COLO668 (cell line): ENCODE data around the gene TNFSF15.

Experiments used
- DNase-seq: peaks from one replicate; lab custom pipeline; 2025; ENCODE audit not compliant: unreplicated experiment; lab: John Stamatoyannopoulos, UW

TNFSF15 gene

DNA sequence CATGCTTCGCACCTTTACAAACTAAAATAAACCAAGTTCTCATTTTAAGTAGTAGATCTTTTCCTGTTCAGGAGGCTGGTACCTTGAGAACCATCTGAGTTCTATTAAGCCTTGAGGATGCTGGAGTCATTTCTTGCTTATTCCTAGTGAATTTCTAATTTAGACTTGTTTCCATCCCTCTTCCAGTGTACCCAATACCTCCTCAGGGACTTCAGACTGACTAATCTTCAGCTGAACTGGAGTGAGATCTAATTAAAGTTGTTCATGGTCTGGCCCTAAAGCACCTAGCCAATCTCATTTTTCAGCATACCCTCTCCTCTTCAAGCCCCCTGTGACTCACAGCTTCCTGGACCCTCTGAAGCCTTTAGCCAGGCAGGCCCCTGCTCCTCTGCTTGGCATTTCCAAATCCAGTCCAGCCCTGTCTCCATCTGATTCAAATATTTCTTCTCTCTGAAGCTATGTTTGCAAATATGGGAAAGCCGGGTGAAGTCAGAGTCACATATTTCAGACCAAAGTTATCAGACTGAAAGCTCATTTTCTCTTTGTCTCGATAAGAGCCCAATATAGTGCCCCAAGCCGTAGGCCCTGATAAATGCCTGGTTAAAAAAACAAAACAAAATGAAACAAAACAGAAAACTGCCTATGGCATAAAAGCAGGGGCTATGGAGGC is 19.4 kb upstream of the TNFSF15 start:
- no peak for DNase-seq

DNA sequence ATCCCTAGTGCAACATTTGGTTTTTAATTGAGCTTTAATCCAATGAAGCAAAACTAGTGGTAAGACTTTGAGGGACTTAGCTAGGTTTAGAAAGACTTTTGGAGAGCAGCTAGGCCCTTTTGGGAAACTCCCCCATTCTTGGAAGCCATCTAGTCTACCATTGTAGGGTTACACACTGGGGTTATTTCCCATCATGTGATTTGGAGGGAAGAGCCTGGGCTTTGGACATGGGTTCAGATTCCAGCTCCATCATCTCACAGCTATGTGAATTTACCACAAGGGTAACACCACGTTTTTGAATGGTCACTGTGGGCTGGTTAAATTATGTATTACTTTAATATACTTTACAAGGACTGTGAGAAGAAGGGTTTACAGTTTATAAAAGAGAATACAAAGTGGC is 18.3 kb upstream of the TNFSF15 start:
- no peak for DNase-seq

DNA sequence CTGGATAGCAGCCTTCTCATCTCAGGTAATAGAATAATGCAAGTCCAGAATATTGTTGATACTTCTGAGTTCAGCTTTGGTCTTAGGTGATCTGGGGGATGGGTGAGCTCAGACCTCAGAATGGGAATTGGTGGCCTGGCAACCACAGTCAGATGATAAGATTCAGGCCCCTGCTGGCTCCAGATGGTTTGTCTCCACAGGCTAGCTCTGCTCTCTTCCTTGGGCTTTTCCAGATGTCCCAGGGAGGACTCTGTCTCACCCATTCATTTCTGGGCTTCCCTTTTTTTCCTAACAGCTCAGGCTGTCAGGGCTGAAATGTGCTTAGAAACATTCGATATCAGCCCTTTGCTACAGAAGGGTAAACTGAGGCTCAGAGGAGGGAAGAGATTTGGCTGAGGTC is 17.6 kb upstream of the TNFSF15 start:
- no peak for DNase-seq

DNA sequence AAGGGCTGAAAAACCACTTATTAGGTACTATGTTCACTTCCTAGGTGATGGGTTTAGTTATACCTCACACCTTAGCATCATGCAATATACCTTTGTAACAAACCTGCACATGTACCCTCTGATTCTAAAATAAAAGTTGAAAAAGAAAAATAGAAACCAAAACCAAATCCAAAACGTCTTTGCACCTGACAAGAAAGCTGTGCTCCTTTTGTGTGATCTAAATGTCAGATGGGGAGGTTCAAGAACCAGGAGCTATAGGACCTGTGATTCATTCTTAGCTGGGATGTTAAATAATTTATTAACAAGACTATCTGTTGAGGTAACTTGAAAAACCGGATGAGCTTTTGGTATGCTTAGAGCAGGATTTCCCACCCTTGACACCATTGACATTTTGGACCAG is 16.9 kb upstream of the TNFSF15 start:
- no peak for DNase-seq

DNA sequence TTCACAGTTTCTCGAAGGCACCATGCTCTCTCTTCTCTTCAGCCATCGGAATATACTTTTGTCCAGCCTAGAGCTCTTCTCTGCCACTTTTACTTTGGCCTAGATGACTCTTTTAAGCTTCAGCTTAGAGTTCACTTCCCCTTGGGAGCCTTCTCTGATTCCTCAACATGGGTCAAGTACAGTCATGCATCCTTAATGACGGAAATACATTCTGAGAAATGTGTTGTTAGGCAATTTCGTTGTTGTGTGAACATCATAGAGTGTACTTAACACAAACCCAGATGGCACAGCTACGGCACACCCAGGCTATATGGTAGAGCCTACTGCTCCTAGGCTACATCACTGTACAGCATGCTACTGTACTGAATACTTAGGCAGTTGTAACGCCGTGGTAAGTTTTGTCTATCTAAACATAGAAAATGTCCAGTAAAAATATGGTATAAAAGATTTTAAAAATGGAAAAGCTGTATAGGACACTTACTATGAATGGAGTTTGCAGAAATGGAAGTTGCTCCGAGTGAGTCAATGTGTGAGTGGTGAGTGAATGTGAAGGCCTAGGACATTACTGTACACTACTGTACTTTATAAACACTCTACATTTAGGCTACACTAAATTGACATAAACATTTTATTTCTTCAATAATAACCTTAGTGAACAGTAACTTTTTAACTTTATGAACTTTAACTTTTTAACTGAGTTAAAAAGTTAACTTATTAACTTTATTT is 15.1 kb upstream of the TNFSF15 start:
- DNase-seq, result no peak

DNA sequence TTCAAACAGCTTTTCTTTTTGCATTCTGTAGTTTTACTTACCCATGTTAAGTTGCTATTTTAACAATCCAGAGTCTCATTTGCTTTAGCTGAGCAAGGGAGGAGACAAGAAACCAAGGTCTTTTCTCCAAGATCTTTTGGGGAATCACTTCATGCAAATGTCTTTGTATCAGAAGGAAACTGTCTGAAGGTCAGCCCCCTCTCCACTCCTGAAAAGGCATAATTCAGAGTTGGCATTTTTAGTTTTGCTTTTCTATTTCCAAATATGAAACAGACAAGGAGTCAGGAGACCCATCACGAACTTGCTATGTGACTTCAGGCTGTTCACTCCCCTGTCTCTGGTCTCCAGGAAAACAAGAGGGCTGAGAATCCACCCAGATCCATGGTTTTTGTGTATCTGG is 12.3 kb upstream of the TNFSF15 start:
- no peak for DNase-seq

DNA sequence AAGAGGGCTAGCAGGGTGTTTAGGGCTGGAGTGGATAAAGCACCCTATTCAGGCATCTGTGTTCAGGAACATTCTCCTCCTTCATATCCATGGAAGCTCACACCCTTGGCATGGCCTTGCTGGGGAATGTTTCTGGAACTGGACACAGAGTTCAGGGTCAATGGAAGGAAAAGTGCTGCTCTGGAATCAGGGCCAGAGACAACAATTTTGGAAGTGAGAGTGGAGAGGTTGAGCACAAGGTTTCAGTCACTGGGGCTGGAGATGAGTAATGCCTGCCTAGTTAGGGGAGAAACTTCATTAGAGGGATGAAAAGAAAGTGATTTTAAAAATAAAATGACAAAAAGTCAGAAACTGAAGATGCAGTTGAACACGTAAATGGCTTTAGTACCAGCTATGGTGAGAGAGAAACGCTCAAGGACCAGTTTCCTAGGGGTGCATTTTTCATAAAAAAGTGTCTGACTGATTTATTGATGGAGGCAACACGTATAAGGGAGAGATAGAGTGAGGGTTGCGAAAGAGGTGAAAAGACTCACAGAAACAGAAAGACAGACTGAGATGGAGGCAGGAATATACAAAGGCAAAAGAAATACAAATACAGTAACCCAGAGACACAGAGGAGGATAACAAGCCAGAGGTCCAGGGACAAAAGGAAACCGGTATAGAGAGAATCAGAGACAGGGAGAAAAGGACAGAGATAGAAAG is 8.0 kb upstream of the TNFSF15 start:
- no peak for DNase-seq

DNA sequence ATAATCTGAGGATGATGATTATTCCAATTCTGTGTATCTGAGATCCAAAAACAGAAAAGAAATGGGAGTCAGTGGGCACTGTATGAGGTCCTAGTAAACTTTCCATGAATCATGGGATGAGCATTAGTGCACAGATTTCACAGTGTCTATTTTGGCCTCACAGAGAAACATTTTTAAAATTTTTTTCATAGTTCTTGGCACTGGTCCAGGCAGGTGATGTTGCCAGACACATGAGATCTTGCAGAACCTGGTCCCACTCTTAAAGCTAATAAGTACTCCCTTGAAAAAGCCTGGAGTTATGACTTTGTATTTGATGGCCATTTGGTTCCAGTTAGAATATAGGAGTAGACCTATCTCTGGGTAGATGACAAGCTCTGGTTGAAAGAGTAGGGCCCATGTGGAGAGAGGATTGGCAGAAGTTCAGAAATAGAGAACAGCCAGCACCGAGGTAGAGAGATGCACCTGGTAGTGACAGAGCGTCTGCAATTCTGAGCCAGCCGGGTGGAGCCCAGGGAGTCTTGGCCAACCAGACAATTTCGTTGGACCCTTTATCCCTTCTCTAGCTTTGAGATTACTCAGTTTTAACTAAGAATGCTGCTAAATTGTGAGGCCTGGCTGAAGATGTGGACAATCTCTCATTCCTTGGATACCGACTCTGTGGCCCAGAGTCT is 6.3 kb upstream of the TNFSF15 start:
- no peak for DNase-seq

DNA sequence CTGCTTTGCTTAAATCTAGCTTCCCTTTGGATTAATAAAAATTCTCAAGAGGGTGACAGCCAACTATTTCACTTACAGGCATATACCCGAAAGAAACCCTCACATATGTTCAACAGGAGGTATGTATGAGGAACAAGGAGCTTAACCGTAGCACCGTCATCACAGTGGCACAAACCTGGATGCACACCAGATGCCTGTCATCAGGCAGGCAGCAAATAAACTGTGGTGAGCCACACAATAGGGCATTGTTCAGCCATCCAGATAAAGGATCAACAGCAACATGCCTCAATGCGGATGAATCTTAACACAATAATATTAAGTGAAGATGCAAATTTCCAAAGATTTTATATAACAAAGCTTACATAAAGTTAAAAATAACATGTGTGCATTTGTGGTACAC is 5.5 kb upstream of the TNFSF15 start:
- no peak for DNase-seq

DNA sequence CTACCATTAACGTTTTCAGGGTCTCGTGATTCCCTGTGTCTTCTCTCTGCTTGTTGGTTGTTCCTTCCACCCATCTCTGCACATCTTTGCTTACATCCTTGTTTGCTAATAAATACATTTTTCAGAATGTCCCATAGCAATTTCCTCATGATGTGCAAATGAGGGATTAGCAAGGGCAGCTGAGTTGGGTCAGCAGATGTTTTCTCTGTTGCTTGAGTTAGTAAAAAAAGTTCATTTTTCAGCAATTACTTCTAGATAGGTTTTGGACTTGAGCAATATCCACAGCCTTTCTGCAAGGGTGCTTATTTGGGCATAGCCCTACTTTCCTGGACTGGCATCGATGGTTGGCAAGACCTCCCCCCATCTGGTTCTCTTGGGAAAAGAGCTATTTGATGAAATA is 4.8 kb upstream of the TNFSF15 start:
- DNase-seq, result no peak

DNA sequence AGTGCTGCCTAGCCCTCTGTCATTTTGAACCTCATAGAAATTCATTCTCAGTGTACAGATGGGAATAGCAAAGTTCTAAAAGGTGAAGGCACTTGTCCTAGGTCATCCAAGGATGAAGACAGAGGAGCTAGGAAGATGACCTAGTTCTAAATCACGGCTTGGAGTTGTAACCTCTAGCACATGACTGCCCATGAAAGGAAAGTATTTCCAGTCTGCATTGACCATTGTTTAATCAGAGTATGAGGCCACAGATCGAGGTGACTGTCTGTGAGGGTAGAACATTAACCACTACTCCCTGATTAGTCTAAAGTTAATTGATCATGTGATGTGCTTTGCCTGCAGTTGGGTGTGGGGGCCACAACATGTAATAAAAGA is 674 bp upstream of the TNFSF15 start:
- DNase-seq, result no peak

DNA sequence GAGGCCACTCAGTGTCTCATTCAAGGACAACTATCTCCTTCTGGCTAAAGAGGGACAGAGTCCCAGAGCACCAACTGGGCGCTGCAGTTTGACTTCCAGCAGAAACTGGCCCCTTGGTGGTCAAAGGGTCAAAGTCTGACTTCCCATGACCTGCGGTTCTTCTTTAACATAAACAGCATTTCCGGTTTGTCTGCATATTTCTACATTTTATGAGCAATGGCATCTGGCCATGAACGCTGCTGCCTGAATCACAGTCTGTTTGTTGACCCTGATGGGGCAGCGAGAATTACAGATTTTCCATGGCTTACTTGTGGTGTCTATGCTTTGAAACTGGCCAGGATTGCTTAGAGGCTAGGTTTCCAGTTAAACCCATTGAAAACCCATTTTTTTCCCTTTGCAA is 1.3 kb downstream of the TNFSF15 start:
- no peak for DNase-seq

DNA sequence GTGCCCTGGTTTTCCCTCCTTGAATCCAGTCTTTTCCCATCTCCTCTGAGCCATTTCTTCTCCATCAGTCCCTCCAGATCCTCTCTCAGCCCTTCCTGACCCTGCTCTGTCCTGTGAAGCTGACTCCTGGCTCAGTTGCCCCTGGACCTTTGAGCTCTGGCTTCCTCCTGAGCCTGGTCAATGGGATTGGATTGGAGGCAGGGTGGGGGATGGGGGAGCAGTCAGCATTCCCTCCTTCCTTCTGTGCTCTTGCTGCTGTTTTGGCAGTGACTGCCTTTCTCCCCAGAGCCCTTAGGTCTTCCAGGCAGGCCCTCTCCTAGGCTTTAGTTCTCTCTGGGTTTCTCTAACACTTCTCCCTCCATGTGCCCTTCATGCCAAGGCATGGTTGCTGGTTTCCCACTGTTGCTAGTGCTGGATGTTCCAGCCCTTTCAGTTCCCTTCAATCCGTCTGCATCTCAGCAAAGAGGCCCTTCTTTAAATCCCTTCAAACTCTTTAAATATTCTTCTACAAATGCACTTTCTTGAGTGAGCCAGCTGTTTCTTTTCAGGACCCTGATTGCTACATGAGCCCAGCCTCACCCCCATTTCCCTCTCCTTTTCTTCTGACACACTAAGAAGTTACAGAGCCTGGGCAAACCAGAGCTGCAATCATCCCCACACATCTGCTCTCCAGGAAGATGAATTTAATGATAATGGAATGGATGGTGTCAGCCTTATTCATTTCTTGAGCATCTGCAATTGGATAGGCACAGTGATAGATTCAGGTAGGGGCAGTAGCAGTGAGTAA is 2.2 kb downstream of the TNFSF15 start:
- DNase-seq, result no peak

DNA sequence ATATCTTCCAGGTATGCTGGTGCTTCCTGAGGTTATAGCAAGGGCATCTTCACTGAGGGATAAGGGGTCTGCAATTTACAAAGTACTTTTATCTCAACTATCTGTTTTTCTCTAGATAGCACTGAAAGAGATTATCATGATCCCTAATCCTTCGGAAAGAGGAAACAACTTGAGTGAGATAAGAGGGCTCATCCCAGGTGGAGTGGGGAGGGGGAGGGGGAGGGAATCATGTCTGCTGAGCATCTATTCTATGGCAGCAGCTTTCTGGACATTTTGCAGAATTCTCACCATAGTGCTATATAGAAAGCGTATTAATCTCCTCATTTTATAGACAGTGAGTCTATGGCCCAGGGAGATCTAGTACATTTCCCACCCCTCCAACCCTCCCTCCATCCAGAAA is 5.9 kb downstream of the TNFSF15 start:
- DNase-seq, result no peak

DNA sequence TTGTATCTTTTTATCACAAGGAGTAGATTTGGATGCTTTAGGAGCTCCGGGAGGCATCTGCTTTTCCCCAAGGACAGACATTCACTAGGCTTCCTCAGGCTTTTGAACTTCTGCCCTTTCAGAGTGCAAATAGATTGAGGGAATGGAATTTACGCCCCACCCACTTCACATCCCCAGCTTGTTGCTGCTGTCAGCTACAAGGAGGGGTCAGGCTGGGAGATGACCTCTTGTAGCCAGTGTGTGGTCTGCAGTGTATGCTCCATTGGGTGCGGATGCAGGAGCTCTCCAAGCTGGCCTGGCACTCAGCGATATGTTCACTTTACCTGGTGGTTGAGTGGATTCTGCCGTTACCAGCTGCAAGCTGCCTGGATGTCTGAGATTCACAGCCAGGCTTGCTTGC is 6.4 kb downstream of the TNFSF15 start:
- no peak for DNase-seq

DNA sequence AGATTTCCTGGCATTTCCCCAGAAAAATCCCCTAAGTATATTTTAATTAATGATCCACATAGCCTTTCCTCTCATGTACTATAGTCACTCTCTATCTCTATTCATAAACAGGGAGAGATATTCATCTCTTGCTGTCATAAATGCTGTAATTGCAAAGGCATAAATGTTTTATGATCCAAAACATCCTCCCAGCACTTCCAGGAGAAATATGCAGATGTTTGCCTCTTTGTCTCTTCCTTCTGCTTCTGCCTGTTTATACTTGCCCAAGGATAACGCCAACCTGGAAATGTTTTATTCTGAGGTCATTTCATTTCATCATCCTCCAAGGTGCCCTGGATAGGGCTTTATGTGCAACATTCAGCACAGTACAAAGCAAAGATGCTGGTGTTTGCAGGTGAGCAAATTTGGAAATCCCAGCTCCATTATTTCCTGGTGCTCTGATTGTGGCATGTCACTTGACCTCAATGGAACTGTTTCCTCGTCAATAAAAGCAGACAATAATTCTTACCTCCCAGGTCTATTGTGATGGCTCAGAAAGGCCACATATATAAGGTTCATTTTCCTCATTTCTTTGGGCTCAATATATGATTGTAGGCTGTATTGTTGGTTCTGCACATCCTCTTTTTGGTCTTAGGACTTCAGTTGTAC is 6.9 kb downstream of the TNFSF15 start:
- DNase-seq, result no peak

DNA sequence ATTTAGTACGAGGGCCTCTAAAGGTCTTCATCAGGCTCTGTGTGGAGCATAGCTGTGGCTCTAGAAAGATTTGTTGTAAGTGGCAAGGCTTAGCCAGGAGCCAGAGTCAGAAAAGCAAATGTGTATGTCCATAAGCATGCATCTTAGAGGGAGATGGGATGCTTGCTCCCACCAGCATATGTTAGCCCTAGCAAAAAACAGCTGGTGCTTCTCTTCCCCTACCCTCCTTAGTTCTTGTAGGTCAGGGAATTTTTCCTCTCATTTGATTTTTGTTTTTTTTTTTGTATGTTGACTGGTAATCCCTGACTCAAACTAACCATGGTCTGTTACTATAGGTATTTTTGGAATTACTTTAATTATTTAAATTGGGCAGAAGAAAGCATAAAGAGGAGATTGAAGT is 7.7 kb downstream of the TNFSF15 start:
- no peak for DNase-seq

DNA sequence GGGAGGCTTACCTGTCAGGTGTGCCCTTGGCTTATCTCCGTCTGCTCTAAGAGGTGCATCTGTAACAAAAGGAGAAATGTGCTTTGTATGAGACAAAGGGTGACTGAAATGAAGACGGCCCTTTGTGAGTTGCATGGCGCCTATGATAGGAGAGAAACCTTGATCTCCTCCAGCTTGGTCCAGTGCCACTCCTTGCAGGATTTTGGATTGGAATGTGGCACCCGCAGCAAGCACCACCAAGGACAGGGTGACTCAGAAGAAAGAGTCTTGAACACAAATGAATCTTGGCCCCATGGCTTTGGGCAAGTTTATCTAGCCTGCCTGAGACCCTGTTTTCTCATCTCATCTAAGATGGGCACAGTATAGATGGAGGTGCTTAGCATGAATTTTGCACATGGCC is 13.4 kb downstream of the TNFSF15 start:
- no peak for DNase-seq

DNA sequence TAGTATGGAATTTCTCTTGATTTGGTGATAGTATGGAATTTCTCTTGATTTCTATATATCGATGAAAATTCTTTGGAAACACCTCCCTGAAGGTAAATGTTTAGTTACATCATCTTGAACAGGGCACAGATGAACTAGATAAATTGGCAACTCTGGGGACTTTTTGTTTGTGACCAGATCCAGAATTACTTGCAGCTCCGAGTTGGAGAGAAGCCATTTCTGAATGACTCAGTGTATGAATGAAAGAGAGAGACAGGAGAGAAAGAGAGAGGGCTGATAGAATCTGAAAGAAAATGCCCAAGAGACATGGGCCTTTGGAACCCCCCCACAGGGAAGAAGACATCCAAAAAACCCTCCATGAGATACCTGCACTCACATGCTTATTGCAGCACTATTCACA is 14.1 kb downstream of the TNFSF15 start:
- no peak for DNase-seq

DNA sequence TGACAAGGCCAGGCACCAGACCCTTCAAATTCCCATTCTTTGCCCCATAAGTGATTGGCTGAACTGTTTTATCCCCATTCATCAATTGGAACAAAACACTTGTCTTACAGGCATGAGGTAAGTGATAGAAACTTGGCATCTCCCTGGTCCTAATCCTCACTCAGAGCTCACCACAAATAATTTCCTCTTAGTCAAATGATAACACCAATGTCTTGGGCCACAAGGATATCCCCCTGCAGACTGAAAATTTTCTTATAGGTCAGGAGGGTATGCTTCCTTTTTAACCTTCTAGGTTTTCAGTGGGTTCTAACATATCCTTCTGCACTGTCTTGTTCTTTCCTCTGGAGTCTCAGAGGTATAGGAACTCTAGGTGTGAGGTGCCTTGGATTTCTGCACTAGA is 14.5 kb downstream of the TNFSF15 start:
- no peak for DNase-seq

DNA sequence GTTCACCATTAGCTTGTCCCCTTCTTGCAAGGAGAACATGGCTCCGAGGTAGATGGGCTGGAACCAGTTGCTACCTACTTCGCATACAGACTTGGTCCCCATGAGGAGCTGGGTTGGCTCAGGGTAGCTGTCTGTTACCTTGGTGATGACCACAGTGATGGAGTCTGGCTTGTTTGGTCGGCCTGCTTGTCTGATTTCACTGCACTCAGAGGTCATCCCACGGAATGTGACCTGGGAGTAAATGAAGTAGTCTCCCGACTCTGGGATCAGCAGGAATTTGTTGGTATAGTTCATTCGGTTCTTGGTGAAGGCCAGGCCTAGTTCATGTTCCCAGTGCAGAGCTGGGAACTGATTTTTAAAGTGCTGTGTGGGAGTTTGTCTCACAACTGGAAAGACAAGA is 15.3 kb downstream of the TNFSF15 start:
- no peak for DNase-seq
